ENCODE measurements around the gene MNX1.

The MNX1 gene

DNA sequence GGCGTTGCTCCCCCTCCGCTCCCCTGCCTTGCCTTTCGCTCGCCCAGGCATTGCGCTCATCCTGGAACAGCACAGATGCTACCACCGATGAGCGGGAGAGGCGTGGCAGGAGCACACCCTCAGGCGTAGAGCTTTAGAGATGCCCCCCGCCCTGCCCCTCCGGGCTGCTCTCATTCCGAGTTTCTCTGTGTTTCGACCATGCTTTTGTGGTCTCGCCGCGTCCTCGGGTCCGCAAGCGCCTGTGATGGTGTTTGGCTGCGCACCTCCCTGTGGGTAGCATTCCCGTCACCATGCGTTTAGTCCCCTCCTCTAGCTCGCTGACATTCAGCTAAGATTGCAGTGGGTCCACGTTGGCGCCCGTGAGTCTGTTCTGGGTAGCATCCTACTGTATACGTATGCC is 42.3 kb downstream of the MNX1 start:
- DNase-seq (ENCODE audit: low spot score): no peak

DNA sequence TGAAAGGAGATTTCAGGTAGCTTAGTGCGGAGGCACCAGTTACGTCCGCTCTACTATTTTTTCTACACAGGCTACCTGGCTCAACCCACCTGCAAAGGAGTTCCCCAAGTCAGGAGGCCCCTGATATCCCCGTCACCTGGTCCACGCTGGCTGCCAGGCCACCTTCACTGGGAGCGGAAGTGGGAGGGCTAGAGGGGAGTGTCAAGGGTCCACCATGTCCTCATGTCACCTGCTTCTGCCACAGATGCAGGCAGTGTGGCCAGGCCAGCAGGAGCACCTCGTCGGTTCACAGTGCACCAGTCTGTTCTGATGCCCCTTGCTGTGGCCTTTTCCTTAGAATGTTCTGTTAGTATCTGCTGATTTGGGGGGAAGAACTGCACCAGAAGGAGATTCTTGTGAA is 44.1 kb downstream of the MNX1 start:
- no peak for DNase-seq (ENCODE audit: low spot score)

DNA sequence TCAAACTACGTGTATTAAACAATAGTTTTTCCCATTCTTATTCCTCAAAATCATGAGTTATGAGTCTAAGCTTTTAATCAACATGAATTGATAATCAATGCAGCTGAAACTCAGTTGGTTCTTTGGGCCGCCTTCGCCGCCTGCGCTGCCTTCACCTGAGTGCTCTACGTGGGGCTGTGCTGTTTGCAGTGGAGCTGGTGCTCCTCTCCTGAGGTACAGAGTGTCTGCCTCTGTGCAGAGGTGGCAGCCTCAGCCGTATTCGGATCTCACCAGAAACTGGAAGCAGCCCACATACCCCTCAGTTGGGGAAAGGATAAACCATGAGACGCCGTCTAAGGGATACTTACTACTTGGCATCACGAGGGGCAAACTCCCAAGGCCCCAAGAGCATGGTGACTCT is 45.5 kb downstream of the MNX1 start:
- no peak for DNase-seq (ENCODE audit: low spot score)

DNA sequence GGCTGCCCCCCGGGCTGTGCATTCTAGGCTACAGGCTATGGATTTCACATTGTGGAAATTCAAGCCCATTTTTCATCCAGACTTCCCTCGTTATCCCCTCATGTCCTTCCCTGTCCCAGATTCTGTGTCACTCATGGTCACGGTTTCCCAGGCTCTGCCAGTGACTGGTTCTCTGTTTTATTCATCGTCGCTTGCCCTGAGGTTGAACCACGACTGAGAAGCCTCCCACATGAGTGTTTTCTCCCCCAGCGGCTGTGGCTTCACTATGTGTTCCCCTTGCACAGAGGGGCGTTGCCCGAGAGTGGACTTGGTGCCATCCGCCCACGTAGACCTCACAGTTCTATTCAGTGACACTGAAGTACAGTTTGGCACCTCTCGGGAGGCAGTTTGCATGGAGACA is 47.0 kb downstream of the MNX1 start:
- no peak for DNase-seq (ENCODE audit: low spot score)

DNA sequence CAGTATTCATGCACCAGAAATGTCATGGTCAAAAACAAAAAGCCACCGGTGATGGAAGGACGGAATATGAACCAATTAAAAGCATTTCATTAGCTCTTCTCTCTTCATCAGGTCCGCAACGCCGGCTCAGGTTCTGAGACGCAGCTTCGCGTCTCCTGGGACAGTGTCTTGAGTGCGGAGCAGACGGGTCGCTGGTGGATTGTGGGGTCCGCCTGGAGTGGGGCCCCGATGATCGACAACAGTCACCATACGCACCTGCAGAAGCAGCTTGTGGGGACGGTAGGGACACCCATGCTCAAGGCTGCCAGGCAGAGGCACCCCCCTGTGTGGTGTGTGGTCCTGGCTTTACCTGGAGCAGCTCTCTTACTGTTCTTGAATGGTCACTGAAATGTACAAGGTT is 47.6 kb downstream of the MNX1 start:
- no peak for DNase-seq (ENCODE audit: low spot score)

DNA sequence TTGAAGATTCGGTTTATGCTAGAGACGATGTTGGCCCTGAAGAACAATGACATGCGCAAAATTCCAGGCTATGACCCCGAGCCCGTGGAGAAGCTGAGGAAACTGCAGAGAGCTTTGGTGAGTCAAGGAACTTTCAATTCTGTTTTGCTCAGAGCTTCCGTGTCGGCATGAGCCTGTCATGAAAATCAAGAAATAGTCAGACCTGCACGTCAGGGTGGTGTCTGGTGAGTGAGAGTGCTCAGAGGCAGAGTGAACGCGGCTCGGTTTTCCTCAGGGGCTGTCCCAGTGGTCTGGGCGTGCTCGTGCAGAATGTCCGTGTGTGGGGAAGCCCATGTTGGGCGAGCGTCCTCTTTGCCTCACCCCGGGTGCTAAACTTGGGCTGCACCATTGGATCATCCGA is 48.3 kb downstream of the MNX1 start:
- DNase-seq (ENCODE audit: low spot score): no peak

DNA sequence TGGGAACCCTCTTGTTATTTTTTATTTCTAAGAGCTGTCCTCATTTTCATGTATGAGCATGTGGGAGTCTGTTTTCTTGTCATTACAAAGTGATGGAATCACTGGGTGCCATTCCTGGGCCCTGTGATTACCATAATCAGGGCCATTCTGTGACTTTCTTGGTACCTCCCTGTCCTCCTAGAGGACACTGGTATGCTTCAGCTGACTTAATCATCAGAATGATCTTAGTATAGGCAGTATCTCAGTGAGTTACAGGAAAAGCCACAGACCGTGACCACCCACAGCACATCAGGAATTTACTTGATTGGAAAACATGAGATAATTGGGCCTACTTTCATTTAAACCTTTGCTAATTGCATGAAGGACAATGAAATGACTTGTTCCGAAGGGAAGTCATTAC is 53.7 kb downstream of the MNX1 start:
- no peak for DNase-seq (ENCODE audit: low spot score)

DNA sequence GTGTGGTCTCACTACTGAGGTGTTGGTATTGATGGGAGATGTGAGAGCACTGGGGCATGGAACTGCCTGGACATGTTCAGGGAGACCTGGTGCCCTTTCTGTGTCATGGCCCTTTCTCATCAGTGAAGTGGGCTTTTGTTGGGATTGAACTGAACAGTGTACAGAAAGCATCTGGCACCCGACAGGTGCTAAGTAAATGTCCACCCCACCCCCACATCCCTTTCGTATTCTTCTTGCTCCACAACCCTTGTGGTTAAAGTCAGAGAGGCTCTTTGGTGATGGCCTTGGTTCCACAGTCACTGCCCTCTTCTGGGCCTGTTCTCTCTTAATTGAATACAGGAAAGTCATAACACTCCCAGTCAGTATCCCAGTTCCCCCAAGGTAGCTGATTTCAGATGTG is 55.5 kb downstream of the MNX1 start:
- DNase-seq (ENCODE audit: low spot score): no peak
